ENCODE results near the gene CBL. TPM values are rescaled to one million over a fixed set of nuclear protein-coding genes. Genes with fewer than 3 reads are reported as not detected.

The CBL gene
- total RNA-seq, 1 experiment from 2014 or later: 52.7 TPM

DNA sequence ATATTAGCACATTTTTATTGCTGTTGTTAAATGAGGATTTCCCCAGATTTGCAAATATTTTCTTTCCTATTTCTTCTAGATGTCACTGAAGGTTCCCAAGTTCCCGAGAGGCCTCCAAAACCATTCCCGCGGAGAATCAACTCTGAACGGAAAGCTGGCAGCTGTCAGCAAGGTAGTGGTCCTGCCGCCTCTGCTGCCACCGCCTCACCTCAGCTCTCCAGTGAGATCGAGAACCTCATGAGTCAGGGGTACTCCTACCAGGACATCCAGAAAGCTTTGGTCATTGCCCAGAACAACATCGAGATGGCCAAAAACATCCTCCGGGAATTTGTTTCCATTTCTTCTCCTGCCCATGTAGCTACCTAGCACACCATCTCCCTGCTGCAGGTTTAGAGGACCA lies 93.3 kb downstream of the CBL start:
- Mint-ChIP-seq H3K27me3 (ENCODE audit: insufficient read depth, unreplicated experiment) (no peaks in the 10 kb centered on the region), H3K9me3 (ENCODE audit: unreplicated experiment) (no peaks in the 10 kb centered on the region), H3K27ac (ENCODE audit: unreplicated experiment) (no peak overlapping the region), H3K36me3 (ENCODE audit: insufficient read depth, unreplicated experiment) (peaks cover 65% of the 10 kb centered on the region), H3K4me1 (ENCODE audit: low read depth, unreplicated experiment) (no peaks in the 10 kb centered on the region), H3K4me3 (ENCODE audit: unreplicated experiment) (no peak overlapping the region)
- ChIA-PET POLR2A (no interaction called here), CTCF (interaction anchor here (0.5 to 0.6 kb wide), 2 partner anchors 12 to 16 kb away, joined by 3 to 4 read pairs; no protein-coding TSS in a partner anchor)
- Histone ChIP-seq H3K27me3 (replicated peaks; ENCODE audit: control insufficient read depth, insufficient read depth, low read length) (no peaks in the 10 kb centered on the region), H3K9me3 (no peaks in the 10 kb centered on the region), H3K4me1 (no peaks in the 10 kb centered on the region), H3K4me3 (ENCODE audit: low read depth, low read length) (no peak overlapping the region), H3K36me3 (ENCODE audit: control insufficient read depth, insufficient read depth, low read length) (peaks cover 18% of the 10 kb centered on the region)
- intact Hi-C loops (cut with micrococcal nuclease; ENCODE audit: unreplicated experiment): no loop called here
- no TSS peak for BruUV-seq (replicated peaks)
- no peak for DNase-seq
- no peak for TF ChIP-seq CTCF (IDR thresholded peaks at IDR 0.05; ENCODE audit: insufficient read depth in 1 of 2, low read depth in 1 of 2, low read length in 1 of 2, severe bottlenecking in 1 of 2, unreplicated experiment in 1 of 2)

DNA sequence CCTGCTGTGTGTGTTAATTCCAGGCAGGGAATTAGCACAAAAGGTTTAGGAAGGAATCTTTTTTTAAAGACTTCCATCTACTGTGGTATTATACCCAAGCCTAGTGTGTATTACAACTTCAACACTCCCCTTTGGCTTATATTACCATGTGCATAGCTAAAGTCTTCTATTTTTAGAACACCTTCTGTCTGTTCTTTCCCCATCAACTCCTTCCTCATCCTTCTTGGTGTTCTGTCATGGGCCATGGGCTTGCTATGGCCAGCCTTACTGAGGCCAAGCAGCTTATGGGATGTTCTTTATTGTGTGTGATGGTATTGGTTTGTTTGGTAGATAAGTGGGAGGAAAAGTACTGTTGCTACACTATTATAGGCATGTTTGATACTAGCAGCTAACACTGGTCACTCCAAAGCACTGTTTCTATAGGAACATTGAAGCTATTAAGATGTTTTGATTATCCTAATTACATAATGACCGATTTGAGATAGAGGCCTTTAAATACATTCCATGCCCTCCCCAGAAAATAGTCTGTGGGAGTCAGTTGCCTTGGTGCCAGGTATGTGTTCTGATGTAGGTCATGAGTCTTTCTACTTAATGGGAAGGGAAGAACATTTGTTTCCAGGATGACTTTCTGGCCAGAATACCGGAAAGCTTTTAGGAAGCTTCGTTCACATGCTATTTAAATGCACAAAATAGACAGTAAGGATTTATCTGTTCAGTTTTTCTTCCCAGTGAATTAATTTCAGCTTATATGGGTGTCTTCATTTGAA lies 94.2 kb downstream of the CBL start:
- Mint-ChIP-seq H3K36me3 (ENCODE audit: insufficient read depth, unreplicated experiment) (peaks cover 73% of the 10 kb centered on the region), H3K27ac (ENCODE audit: unreplicated experiment) (no peak overlapping the region), H3K27me3 (ENCODE audit: insufficient read depth, unreplicated experiment) (no peaks in the 10 kb centered on the region), H3K4me3 (ENCODE audit: unreplicated experiment) (no peak overlapping the region), H3K4me1 (ENCODE audit: low read depth, unreplicated experiment) (no peaks in the 10 kb centered on the region), H3K9me3 (ENCODE audit: unreplicated experiment) (no peaks in the 10 kb centered on the region)
- no peak for DNase-seq
- POLR2A ChIA-PET: no interaction called here
- BruUV-seq (replicated peaks): no TSS peak
- intact Hi-C loops (cut with micrococcal nuclease; ENCODE audit: unreplicated experiment): no loop called here
- CTCF ChIA-PET: interaction anchor here (0.5 to 0.6 kb wide), 2 partner anchors 11 to 38 kb away, joined by 3 read pairs; no protein-coding TSS in a partner anchor
- Histone ChIP-seq H3K4me1 (no peaks in the 10 kb centered on the region), H3K4me3 (ENCODE audit: low read depth, low read length) (no peak overlapping the region), H3K36me3 (ENCODE audit: control insufficient read depth, insufficient read depth, low read length) (peaks cover 18% of the 10 kb centered on the region), H3K27me3 (replicated peaks; ENCODE audit: control insufficient read depth, insufficient read depth, low read length) (no peaks in the 10 kb centered on the region), H3K9me3 (no peaks in the 10 kb centered on the region)
- TF ChIP-seq CTCF (IDR thresholded peaks at IDR 0.05; ENCODE audit: insufficient read depth in 1 of 2, low read depth in 1 of 2, low read length in 1 of 2, severe bottlenecking in 1 of 2, unreplicated experiment in 1 of 2): no peak

DNA sequence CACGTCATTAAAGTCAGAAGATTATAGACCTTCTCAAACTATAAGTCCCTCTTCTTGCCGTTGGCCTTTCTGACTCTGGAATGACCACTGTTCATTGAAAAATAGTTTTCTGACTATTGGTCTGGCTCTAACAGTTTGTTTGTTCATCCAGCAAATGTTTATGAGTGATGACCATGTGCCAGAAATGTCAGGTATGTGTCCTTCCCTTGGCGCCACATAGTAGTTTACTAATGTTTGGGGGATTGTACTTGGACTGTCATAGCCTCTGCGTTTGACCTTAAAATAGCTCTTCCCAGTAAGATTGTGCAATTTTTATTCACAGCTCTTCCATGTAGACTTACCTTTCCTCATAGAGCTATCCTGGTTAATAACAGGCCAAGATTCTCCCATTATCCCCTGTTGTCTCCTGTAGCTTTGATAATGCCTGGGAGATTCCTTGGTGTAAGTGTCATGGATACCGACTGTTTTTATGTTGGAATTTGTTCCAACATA lies 97.1 kb downstream of the CBL start:
- TF ChIP-seq CTCF (IDR thresholded peaks at IDR 0.05; ENCODE audit: insufficient read depth in 1 of 2, low read depth in 1 of 2, low read length in 1 of 2, severe bottlenecking in 1 of 2, unreplicated experiment in 1 of 2): no peak
- Mint-ChIP-seq H3K27ac (ENCODE audit: unreplicated experiment) (no peak overlapping the region), H3K4me3 (ENCODE audit: unreplicated experiment) (no peak overlapping the region), H3K36me3 (ENCODE audit: insufficient read depth, unreplicated experiment) (peaks cover 60% of the 10 kb centered on the region), H3K27me3 (ENCODE audit: insufficient read depth, unreplicated experiment) (no peaks in the 10 kb centered on the region), H3K9me3 (ENCODE audit: unreplicated experiment) (no peaks in the 10 kb centered on the region), H3K4me1 (ENCODE audit: low read depth, unreplicated experiment) (no peaks in the 10 kb centered on the region)
- Histone ChIP-seq H3K4me1 (no peaks in the 10 kb centered on the region), H3K27me3 (replicated peaks; ENCODE audit: control insufficient read depth, insufficient read depth, low read length) (no peaks in the 10 kb centered on the region), H3K9me3 (no peaks in the 10 kb centered on the region), H3K36me3 (ENCODE audit: control insufficient read depth, insufficient read depth, low read length) (peaks cover 11% of the 10 kb centered on the region), H3K4me3 (ENCODE audit: low read depth, low read length) (no peak overlapping the region)
- BruUV-seq (replicated peaks): no TSS peak
- CTCF ChIA-PET: interaction anchor here (0.6 to 1.2 kb wide), 2 partner anchors 35 to 181 kb away, joined by 3 to 4 read pairs; no protein-coding TSS in a partner anchor
- POLR2A ChIA-PET: no interaction called here
- intact Hi-C loops (cut with micrococcal nuclease; ENCODE audit: unreplicated experiment): no loop called here
- DNase-seq: no peak
